Lower lobe of right lung (tissue), 2 donors: Measurements from ENCODE around the gene LPAR5. TPM values are rescaled to one million over a fixed set of nuclear protein-coding genes. Genes with fewer than 3 reads are reported as not detected.

ENCODE experiments used
- ATAC-seq, 2 donors: fragments of 200-7000 bp; cut with Tn5 transposase; one replicate each; pipeline ENCODE4 v1.9.1; 2020 to 2022; ENCODE audit warnings: mild to moderate bottlenecking in 2 of 2, moderate library complexity in 2 of 2
- DNase-seq: peaks from one replicate; pipeline ENCODE4 v3.0.0-alpha.2; 2020
- H3K27ac ChIP-seq: fragments of 200-600 bp; one replicate; pipeline ENCODE4 v1.8.0; 2022
- H3K27me3 ChIP-seq: fragments of 200-600 bp; one replicate; pipeline ENCODE4 v1.8.0; 2022; ENCODE audit warnings: low read depth
- H3K36me3 ChIP-seq: fragments of 200-600 bp; one replicate; pipeline ENCODE4 v1.8.0; 2022; ENCODE audit warnings: mild to moderate bottlenecking
- H3K4me1 ChIP-seq: fragments of 200-600 bp; one replicate; pipeline ENCODE4 v1.8.0; 2022
- H3K4me3 ChIP-seq: fragments of 200-600 bp; one replicate; pipeline ENCODE4 v1.8.0; 2022; ENCODE audit warnings: mild to moderate bottlenecking
- H3K9me3 ChIP-seq: fragments of 200-600 bp; one replicate; pipeline ENCODE4 v1.8.0; 2022
- intact Hi-C: fragments of 100-400 bp; cut with DNase I; formaldehyde crosslinking; loops from one replicate; pipeline ENCODE4 v1.11.0; 2022
- total RNA-seq: library from RNA; stranded (reverse); fragmentation: NEBNext Ultra II Directional; extraction: Animal tissue kit (Norgen Biotek cat#: 25700); gene quantifications from one replicate; pipeline ENCODE4 v1.2.1, GENCODE V29; 2021
- TF ChIP-seq, protein P1 (sequence below): fragments of 200-600 bp; IDR thresholded peaks from one replicate; pipeline ENCODE4 v1.8.0; 2022; ENCODE audit warnings: antibody characterized with exemption, mild to moderate bottlenecking
- donor health status: DM: no; HTN: yes; CAD: no; lungs with severe emphysema.

LPAR5 gene
- total RNA-seq, 1 donor from 2014 or later: 3.8 TPM

DNA sequence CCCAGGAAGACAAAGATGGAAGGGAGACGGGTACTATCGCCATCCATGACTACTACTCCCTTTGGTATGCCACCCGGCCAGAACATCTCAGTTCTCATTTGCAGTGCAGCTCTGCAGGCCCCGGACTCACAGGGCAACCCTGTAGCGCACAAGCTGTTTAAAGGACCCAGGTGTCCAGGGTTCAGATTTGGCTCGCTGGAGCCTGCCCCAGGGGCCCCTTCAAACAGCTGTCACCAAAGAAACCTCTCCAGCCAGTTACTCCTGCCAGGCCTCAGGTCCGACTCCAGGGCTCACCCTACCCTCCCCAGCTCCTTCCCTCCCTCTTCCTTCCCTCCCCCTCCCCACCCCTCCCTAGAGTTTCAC lies 23.1 kb downstream of the LPAR5 start:
- no peaks in the 10 kb centered on the region for H3K36me3 ChIP-seq
- ATAC-seq: no peak
- H3K4me1 ChIP-seq: peaks cover 27% of the 10 kb centered on the region
- H3K9me3 ChIP-seq: no peaks in the 10 kb centered on the region
- H3K4me3 ChIP-seq: no peak overlapping the region
- TF ChIP-seq, protein P1, sequence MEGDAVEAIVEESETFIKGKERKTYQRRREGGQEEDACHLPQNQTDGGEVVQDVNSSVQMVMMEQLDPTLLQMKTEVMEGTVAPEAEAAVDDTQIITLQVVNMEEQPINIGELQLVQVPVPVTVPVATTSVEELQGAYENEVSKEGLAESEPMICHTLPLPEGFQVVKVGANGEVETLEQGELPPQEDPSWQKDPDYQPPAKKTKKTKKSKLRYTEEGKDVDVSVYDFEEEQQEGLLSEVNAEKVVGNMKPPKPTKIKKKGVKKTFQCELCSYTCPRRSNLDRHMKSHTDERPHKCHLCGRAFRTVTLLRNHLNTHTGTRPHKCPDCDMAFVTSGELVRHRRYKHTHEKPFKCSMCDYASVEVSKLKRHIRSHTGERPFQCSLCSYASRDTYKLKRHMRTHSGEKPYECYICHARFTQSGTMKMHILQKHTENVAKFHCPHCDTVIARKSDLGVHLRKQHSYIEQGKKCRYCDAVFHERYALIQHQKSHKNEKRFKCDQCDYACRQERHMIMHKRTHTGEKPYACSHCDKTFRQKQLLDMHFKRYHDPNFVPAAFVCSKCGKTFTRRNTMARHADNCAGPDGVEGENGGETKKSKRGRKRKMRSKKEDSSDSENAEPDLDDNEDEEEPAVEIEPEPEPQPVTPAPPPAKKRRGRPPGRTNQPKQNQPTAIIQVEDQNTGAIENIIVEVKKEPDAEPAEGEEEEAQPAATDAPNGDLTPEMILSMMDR: no peak
- no peak for DNase-seq
- intact Hi-C loops: no loop called here
- H3K27ac ChIP-seq: peak overlapping the region; percentile 87
- H3K27me3 ChIP-seq: no peaks in the 10 kb centered on the region

DNA sequence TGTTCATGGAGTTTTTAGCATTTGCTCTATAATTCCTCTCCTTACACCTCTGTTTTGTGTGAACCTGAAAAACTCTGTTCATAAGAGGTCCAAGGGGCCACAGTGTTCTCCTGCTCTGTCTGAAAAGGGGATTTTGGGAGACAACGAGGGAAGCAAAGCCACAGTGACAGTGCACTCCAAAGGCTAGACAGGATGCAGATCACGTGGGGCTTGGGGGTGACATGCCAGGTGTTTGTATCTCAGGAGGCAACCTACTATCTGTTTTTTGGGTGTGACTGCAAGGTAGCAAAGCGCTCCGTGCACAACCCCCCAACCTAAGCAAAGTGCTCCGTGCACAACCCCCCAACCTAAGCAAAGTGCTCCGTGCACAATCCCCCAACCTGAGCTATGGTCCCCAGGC lies 23.5 kb downstream of the LPAR5 start:
- ATAC-seq: no peak
- TF ChIP-seq, protein P1: no peak
- intact Hi-C loops: no loop called here
- H3K27ac ChIP-seq: peak overlapping the region; percentile 87
- H3K9me3 ChIP-seq: no peaks in the 10 kb centered on the region
- peaks cover 27% of the 10 kb centered on the region for H3K4me1 ChIP-seq
- no peaks in the 10 kb centered on the region for H3K36me3 ChIP-seq
- no peak for DNase-seq
- no peak overlapping the region for H3K4me3 ChIP-seq
- H3K27me3 ChIP-seq: no peaks in the 10 kb centered on the region

DNA sequence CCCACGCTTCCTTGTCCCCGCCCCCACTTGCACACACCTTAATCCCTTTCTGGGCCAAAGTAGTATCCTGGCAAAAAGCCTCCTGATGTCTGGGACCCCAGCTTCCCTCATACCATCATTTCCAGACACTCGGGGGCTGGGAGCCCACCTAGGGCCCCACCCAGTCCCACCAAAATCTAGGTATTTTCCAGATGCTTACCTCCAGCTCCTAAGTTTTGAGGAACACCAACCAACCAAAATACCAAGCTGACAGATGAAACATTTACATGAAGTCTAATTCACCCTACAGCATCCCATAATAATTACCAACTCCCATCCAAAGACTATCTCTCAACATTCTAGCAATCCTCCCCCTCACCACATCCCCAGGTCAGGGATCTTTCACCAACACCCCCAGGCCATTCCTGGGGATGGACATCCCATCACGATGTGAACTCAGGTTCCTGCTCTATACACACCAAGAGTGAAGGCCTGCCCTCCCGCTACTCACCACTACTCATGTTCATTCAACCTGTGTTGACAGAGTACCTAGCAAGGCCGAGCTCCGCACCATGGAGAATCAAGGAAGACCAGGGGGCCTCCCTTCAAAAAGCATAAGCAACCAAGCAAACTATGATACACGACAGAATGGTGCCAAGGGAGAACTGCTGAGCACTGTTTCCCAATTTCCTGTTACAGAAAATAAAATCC lies 27.0 kb downstream of the LPAR5 start:
- TF ChIP-seq, protein P1: no peak
- Histone ChIP-seq H3K36me3 (no peaks in the 10 kb centered on the region), H3K4me3 (no peak overlapping the region), H3K4me1 (peaks cover 44% of the 10 kb centered on the region), H3K27me3 (no peaks in the 10 kb centered on the region), H3K9me3 (no peaks in the 10 kb centered on the region), H3K27ac (peak overlapping the region; percentile 73)
- DNase-seq (no peak), ATAC-seq (no peak)
- intact Hi-C loops: no loop called here

DNA sequence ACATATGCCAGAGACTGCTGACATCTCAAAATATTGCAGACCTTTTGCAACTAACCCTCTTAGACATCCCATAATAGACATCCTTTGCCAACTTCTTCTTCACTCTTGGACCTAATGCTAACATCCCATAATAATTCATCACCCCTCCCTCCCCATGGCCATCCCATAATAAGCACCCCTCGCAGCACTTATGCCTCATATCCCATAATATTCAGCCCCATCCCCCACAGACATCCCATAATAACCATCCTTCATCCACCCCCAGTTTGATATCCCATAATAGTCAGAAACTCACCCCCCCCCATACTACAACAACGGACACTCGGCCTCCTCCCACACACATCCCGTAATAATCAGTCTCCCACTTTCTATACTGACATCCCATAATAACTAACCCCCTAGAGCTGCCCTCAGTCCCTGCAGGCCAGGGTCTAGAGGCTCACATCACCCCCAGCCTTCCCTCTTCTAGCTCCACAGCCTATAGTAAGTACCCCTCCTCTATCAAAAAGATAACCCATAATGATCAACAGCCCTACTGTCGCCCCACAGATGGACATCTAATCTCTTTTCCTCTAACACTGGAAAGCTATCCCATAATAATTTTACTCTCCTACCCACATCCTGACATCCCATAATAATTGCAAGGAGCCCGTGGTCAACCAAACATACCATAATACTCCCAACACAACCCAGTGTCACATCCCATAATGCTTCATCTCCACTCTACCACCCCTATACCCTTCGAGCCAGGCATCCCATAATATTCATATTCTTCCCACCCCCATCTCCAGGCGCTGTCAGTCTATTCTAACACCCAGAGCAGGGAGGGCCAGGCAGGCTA lies 27.8 kb downstream of the LPAR5 start:
- Histone ChIP-seq H3K27me3 (no peaks in the 10 kb centered on the region), H3K36me3 (no peaks in the 10 kb centered on the region), H3K9me3 (no peaks in the 10 kb centered on the region), H3K4me1 (peaks cover 45% of the 10 kb centered on the region), H3K4me3 (no peak overlapping the region), H3K27ac (peak overlapping the region; percentile 73)
- TF ChIP-seq, protein P1: no peak
- DNase-seq (peak; percentile 75), ATAC-seq (peak; percentile 28 to 40)
- intact Hi-C loops: no loop called here

DNA sequence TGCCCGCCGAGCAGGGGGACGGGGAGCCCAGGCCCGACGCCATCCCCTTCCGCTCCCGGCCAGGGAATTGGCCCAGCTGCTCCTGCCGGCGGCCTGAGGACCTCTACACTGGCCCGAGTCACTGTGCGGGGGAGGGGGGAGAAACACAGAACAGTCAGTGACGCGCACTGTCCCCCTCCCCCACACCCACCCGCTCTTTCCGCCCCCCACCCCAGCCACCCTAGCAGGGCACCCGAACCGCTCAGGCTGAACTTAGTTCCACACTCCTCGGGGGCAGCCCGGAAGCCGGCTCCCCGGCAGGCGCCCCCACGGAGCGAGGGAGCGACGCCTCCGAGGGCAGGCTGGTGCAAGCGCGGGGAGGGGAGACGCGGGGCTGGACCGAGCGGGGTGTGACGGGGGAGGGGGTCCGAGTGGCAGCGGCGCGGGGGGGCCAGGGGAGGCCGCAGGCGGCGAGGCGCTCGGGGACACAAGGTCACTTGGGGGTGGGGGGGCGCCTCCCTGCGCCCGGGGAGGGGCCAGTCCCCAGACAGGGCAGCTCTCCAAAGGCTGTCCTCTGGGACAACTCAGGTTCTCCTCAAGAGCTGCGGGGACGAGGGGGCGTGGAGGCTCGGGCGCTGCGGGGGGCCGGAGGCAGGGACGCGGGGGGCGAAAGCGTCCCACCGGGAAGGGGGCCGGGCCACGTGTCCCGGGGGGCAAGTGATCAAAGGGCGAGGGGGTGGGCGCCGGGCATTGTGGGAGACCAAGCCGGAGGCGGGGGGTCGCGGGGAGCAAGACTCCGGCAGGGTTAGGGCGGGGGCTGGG lies 29.2 kb downstream of the LPAR5 start:
- Histone ChIP-seq H3K4me3 (peak overlapping the region; percentile 90), H3K27ac (peak overlapping the region; percentile 96), H3K27me3 (no peaks in the 10 kb centered on the region), H3K36me3 (peaks cover 14% of the 10 kb centered on the region), H3K9me3 (no peaks in the 10 kb centered on the region), H3K4me1 (peaks cover 37% of the 10 kb centered on the region)
- intact Hi-C loops: no loop called here
- ATAC-seq: peak; percentile 62 to 65
- DNase-seq: peak; percentile 82
- TF ChIP-seq, protein P1: no peak
